NK-92 treated with Interleukin-12 subunit alpha and Interleukin-12 subunit beta, amount 100 ng/mL, for 24 hours (cell line): ENCODE data around the gene PDS5B.
"Not testable (repeated sequence)": the region's sequence is repeated elsewhere in the genome, so short reads cannot be mapped to it uniquely, and the experiment has no call there.

Experiments used
- DNase-seq: peaks from one replicate; lab custom pipeline; 2025; lab: John Stamatoyannopoulos, UW

The PDS5B gene

GRCh38 chr13:32650705-32651311 lies 64.6 kb downstream of the PDS5B start:
- DNase-seq: peak; percentile 19

GRCh38 chr13:32657309-32657708 lies 71.1 kb downstream of the PDS5B start:
- DNase-seq: no peak

- no peak for DNase-seq
Measured at GRCh38 chr13:32659736-32660135, 73.5 kb downstream of the PDS5B start.

- DNase-seq: no peak
Measured at GRCh38 chr13:32660227-32660626, 74.0 kb downstream of the PDS5B start.

DNA sequence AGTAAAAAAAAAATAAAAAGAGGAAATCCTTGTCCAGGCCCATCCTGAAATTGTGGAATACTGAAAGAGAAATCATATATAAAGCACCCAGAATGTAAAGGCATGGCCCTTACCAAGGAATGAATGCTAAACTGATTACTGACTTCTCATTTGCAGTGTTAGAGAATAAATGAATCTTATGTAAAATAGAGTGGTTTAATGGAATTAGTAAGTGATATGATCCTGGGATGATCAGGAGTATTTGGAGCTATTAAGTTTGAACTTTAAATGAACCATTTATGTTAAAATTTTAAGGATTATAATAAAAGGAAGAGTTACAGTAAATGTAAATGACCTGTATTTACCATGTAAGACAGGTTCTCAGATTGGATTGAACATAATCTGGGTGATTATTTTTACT lies 75.4 kb downstream of the PDS5B start:
- DNase-seq: no peak

- no peak for DNase-seq
Measured at GRCh38 chr13:32663660-32664059, 77.4 kb downstream of the PDS5B start.

DNA sequence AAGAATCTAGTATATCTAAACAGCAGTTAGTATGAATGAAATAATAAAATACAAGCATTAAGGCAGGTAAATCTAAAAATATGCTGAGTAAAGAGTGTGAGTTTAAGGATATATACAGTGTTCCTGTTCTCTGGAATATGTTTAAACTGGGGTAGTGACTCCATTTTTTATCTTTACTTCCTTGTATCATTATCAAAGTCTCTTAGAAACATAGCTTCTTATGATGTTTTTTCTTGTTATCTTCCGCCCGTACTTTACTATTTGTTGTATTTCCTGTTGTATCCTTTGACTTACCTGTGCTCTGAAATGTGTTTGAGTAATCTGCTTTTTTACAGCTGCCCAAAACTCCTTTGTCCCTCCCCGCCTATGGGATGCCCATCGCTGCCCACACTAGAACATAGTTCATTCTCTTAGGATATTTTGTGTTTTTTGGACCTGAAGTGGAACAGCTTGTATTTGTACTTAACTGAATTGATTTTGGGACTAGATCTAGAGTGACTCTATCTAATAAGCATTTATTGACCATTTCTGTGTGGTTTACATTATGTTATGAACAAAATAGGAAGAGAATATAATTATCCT lies 80.8 kb downstream of the PDS5B start:
- no peak for DNase-seq

GRCh38 chr13:32669030-32669646 lies 82.9 kb downstream of the PDS5B start:
- DNase-seq: no peak

- DNase-seq: no peak
Measured at GRCh38 chr13:32674503-32674902, 88.3 kb downstream of the PDS5B start.

DNA sequence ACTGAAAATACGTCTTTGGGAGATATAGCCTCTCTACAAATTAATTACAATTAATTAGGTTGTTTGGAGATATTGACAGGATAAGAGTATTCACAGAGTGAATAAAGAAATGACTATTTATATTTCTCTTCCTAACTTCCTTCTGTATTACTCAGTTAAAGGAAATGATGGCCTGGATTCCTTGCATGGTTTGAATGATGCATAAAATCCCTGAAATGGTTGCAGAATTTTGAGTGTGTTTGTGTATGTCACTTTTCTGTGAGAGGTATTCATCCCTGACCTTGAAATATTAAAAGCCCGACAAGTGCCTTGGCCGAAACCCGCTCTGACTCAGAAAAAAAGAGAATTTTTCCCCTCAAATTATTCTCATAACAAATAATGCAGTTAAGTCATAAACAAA lies 90.0 kb downstream of the PDS5B start:
- DNase-seq: no peak

- no peak for DNase-seq
Measured at GRCh38 chr13:32682130-32682529, 95.9 kb downstream of the PDS5B start.

GRCh38 chr13:32682740-32683139 lies 96.5 kb downstream of the PDS5B start:
- DNase-seq: no peak

DNA sequence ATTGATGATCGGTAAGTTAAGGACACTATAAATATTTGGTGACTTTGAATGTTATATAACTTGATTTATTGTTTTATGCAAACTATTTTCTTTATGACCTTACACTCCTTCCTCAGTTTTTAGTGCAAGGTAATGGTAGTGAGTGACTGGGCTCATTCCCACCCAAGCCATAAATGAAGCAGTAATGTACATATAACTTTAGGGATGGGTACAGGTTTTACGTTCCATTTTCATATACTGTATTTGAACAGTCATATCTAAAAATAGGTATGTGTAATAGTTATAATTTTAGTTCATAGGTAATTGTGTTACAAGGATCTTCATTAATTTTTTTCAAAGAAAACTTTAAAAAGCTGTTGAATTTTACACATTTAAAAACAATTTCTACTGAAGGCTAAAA lies 101.0 kb downstream of the PDS5B start:
- DNase-seq: no peak

DNA sequence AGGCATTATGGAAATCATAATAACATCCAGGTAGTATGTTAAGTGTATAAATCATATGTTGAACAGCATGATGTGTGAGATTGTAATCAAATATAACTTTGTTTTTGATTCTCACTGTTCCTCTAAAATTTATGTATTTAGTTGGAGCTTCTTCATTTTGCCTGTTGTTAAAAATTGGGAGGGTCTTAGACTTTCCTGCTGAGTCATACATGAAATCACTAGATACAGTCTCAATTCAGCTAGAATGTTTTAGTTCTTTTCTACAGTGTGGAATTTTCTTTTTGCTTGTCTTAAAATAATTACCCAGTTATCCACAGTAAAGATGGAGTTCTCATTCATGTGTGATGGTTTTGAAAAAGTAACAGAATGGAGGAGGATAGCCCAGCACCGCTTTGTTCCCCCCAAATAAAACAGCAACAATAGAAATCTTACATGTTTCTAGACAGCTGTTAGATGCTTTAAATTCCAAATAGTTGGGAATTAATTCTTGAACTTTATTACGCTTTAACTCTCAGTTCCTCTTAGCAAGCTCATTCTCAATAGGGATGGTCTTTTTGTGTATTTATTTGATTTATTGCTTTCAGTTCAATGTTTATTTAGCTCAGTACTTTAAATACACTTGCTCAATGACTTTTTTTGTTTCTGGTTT lies 109.5 kb downstream of the PDS5B start:
- DNase-seq: no peak

- no peak for DNase-seq
Measured at GRCh38 chr13:32707471-32707870, 121.2 kb downstream of the PDS5B start.

DNA sequence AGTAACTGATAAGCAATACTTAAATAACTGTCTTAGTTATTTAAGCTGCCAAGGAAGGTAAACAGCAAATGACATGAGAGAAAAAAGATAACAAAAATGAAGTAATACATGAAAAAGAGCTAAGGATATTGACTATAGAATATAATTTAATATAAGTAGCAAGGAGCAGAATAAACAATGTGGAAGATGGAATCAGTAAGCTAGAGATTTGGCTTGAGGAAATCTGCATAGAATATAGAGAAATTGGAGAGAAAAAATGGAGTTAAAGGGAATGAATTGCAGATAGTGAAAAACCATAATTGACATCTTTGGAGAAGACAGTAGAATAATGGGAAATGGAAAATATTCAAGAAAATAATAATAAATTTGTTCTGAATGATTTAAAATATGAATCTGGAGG lies 127.1 kb downstream of the PDS5B start:
- no peak for DNase-seq

GRCh38 chr13:32716201-32716600 lies 129.9 kb downstream of the PDS5B start:
- DNase-seq: not testable (repeated sequence)

DNA sequence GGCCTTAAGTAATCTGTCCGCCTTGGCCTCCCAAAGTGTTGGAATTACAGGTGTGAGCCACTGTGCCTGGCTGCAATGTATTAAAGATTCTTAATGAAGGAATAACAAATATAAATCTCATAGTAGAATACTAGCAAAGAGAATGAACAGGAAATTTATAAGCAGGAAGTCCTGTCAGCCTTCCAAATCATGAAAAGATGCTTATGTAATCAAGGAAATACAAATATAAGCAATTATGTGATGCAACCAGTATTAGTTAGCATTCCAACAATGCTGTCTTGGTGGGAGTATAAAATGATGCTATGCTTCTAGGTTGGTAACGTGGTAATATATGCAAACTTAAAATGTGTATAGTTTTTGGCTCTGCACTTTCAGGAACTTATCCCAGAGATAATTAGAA lies 133.8 kb downstream of the PDS5B start:
- DNase-seq: no peak

DNA sequence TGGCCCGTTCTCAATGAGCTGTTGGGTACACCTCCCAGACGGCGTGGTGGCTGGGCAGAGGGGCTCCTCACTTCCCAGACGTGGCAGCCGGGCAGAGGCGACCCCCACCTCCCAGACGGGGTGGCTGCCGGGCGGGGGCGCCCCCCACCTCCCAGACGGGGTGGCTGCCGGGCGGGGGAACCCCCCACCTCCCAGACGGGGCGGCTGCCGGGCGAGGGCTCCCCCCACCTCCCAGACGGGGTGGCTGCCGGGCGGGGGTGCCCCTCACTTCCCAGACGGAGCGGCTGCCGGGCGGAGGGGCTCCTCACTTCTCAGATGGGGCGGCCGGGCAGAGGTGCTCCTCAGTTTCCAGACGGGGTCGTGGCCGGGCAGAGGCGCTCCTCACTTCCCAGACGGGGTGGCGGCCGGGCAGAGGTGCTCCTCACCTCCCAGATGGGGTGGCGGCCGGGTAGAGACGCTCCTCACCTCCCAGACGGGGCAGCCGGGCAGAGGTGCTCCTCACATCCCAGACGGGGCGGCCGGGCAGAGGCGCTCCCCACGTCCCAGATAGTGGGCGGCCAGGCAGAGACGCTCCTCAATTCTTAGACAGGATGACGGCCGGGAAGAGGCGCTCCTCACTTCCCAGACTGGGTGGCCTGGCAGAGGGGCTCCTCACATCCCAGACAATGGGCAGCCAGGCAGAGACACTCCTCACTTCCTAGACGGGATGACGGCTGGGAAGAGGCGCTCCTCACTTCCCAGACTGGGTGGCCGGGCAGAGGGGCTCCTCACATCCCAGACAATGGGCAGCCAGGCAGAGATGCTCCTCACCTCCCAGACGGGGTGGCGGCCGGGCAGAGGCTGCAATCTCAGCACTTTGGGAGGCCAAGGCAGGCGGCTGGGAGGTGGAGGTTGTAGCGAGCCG lies 135.1 kb downstream of the PDS5B start:
- DNase-seq: not testable (repeated sequence)

GRCh38 chr13:32722340-32722739 lies 136.1 kb downstream of the PDS5B start:
- no peak for DNase-seq

GRCh38 chr13:32723987-32724386 lies 137.7 kb downstream of the PDS5B start:
- DNase-seq: no peak

DNA sequence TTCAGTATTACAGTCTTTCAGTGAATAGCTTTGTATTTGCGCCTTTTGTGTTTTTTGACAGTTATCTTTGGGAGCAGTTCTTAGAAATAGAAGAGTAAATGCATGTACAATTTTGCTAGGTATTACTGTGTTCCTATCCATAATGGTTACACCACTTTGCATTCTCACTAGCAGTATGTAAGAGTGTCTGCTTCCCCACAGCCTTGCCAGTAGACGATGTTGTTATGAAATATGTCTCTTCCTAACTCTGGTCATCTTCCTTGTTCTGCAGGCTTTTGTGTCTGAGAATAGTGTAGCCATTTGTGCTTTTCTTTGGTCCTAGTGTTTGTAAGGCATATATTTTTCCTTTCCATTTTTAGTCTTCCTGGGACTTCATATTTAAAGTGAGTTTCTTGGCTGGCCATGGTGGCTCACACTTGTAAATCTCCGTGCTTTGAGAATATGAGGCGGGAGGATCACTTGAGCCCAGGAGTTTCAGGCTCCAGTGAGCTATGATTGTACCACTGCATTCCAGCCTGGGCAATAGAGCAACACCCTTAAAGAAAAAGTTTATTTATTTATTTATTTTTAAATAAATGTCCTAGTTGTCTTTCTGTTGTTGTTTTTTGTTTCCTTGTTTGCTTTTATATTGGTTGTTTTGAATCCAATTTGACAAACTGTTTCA lies 140.3 kb downstream of the PDS5B start:
- no peak for DNase-seq
